Measurements from ENCODE around the gene CCNY. TPM values are rescaled to one million over a fixed set of nuclear protein-coding genes. Genes with fewer than 3 reads are reported as not detected.
A peak's percentile ranks its signal among the peaks of the same experiment; 100 is the strongest.

CCNY gene
- total and polyA plus RNA-seq, 2 of the 13 experiments (the other 11 are each of a cell fraction or from before 2014, with no cell fraction given), result 48.2 to 54.7 TPM

DNA sequence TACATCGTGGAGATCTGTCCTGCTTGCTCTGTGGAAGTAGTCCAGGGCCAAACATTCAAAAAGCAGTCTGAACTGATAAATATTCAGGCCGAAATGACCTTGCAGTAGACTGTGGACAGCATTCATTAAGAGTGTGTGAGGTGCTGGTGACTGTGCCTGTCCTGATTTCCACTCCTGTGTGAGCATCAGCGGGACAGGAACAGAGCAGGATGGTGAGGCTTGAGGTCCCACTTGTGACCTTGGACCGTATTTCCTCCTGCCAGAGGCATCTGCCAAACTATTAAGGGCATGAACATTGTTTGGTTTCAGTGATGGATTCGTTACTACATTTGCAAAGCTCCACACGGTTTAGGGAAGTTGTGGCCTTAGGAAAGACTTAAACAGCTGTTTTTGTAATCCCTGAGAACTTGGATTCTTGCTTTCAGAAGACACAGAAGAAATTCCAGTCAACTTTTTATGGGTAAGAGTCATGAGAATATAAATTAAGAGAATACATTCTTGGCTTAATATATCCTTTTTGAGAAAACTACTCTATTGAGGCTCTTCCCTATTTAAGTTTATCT, 32.8 kb downstream of the CCNY start:
- Histone ChIP-seq H4K20me1 (ENCODE audit: insufficient read depth, low read length) (no peaks in the 10 kb centered on the region), H3K4me1 (ENCODE audit: insufficient read depth, low read length) (peaks cover 74% of the 10 kb centered on the region), H3K9me3 (ENCODE audit: low read length) (no peaks in the 10 kb centered on the region), H3K4me2 (ENCODE audit: low read depth, low read length) (peak overlapping the region; percentile 38), H3K9ac (ENCODE audit: insufficient read depth, low read depth, low read length) (0 out of 2 replicates have a peak overlapping the region, but pooled peaks have one; percentile 7), H3K79me2 (ENCODE audit: insufficient read depth, low read length) (peaks cover 95% of the 10 kb centered on the region), H3K27me3 (ENCODE audit: control insufficient read depth in 1 of 2, insufficient read depth in 2 of 2, low read length in 2 of 2) (no peaks in the 10 kb centered on the region), H3K4me3 (replicated peaks in 1 of 3; ENCODE audit: insufficient read depth in 1 of 3, low read depth in 2 of 3, low read length in 3 of 3) (no peak overlapping the region), H3K27ac (ENCODE audit: extremely low read length, insufficient read depth, low read length) (peak overlapping the region; percentile 46), H3K36me3 (replicated peaks in 1 of 2; ENCODE audit: control insufficient read depth in 1 of 2, insufficient read depth in 2 of 2, low read length in 2 of 2) (no peaks in the 10 kb centered on the region), H2AFZ (ENCODE audit: low read length) (no peak overlapping the region)
- whole genome bisulfite sequencing (ENCODE audit: low lambda C conversion rate), result 39% methylated on average over 6 of the region's 6 CpGs
- intact Hi-C loops (cut with micrococcal nuclease; ENCODE audit: unreplicated experiment) (no loop called here), in situ Hi-C loops (cut with HindIII; ENCODE audit: extremely low pct_ligation_motif_present, low pct_unique_long_range_greater_than_20kb) (no loop called here)
- BruUV-seq (replicated peaks), result no TSS peak
- DNase-seq (ENCODE audit: low spot score) (no peak), ATAC-seq (peak; percentile 76), FAIRE-seq (no peak)
- POLR2A ChIA-PET, result no interaction called here
- CTCF ChIA-PET (ENCODE audit: low intra/inter-chr PET ratio, low total read pairs), result no interaction called here
- TF ChIP-seq PAXIP1 (CRISPR knock-in tag; conservative IDR thresholded peaks at IDR 0.05), result 0 out of 2 replicates have a peak, but pooled peaks have one; percentile 23
- no peak for TF ChIP-seq ZNF7 (CRISPR knock-in tag; IDR thresholded peaks at IDR 0.05)
- TF ChIP-seq, protein P1, sequence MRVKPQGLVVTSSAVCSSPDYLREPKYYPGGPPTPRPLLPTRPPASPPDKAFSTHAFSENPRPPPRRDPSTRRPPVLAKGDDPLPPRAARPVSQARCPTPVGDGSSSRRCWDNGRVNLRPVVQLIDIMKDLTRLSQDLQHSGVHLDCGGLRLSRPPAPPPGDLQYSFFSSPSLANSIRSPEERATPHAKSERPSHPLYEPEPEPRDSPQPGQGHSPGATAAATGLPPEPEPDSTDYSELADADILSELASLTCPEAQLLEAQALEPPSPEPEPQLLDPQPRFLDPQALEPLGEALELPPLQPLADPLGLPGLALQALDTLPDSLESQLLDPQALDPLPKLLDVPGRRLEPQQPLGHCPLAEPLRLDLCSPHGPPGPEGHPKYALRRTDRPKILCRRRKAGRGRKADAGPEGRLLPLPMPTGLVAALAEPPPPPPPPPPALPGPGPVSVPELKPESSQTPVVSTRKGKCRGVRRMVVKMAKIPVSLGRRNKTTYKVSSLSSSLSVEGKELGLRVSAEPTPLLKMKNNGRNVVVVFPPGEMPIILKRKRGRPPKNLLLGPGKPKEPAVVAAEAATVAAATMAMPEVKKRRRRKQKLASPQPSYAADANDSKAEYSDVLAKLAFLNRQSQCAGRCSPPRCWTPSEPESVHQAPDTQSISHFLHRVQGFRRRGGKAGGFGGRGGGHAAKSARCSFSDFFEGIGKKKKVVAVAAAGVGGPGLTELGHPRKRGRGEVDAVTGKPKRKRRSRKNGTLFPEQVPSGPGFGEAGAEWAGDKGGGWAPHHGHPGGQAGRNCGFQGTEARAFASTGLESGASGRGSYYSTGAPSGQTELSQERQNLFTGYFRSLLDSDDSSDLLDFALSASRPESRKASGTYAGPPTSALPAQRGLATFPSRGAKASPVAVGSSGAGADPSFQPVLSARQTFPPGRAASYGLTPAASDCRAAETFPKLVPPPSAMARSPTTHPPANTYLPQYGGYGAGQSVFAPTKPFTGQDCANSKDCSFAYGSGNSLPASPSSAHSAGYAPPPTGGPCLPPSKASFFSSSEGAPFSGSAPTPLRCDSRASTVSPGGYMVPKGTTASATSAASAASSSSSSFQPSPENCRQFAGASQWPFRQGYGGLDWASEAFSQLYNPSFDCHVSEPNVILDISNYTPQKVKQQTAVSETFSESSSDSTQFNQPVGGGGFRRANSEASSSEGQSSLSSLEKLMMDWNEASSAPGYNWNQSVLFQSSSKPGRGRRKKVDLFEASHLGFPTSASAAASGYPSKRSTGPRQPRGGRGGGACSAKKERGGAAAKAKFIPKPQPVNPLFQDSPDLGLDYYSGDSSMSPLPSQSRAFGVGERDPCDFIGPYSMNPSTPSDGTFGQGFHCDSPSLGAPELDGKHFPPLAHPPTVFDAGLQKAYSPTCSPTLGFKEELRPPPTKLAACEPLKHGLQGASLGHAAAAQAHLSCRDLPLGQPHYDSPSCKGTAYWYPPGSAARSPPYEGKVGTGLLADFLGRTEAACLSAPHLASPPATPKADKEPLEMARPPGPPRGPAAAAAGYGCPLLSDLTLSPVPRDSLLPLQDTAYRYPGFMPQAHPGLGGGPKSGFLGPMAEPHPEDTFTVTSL (CRISPR knock-in tag; IDR thresholded peaks at IDR 0.05; ENCODE audit: borderline replicate concordance), result no peak
- no peak for TF ChIP-seq ASH2L (IDR thresholded peaks at IDR 0.05; ENCODE audit: insufficient read length, low read depth, low read length)
- no peak for TF ChIP-seq E2F2 (CRISPR knock-in tag; IDR thresholded peaks at IDR 0.05; ENCODE audit: borderline replicate concordance)
- TF ChIP-seq SALL1 (CRISPR knock-in tag; IDR thresholded peaks at IDR 0.05), result peak; percentile 41; the same call in 1 of the 2 replicates
- TF ChIP-seq GFI1 (CRISPR knock-in tag; IDR thresholded peaks at IDR 0.05; ENCODE audit: borderline replicate concordance), result 0 out of 2 replicates have a peak, but pooled peaks have one; percentile 25
- no peak for TF ChIP-seq BHLHE40 (IDR thresholded peaks at IDR 0.05; ENCODE audit: low read length)
- TF ChIP-seq CREBL2 (CRISPR knock-in tag; IDR thresholded peaks at IDR 0.05; ENCODE audit: borderline replicate concordance), result no peak
- no peak for TF ChIP-seq NRL (CRISPR knock-in tag; IDR thresholded peaks at IDR 0.05; ENCODE audit: borderline replicate concordance)
- no peak for TF ChIP-seq ZNF563 (CRISPR knock-in tag; IDR thresholded peaks at IDR 0.05)
- no peak for TF ChIP-seq POGZ (CRISPR knock-in tag; IDR thresholded peaks at IDR 0.05)

All from HepG2 (cell line).